Vagina (tissue), 2 donors: ENCODE data around the gene PDE4D. TPM values are rescaled to one million over a fixed set of nuclear protein-coding genes. Genes with fewer than 3 reads are reported as not detected.

Experiments
- DNase-seq, 2 donors: peaks; one replicate each; pipeline ENCODE4 v3.0.0-alpha.2; 2017; ENCODE audit errors: extremely low spot score in 2 of 2
- H3K27ac ChIP-seq: fragments of 200-600 bp; sonication (generic); one replicate; pipeline ENCODE4 v1.5.1; 2019
- H3K27me3 ChIP-seq: fragments of 200-600 bp; sonication (generic); one replicate; pipeline ENCODE4 v1.5.1; 2019
- H3K36me3 ChIP-seq, 2 donors: fragments of 200-600 bp; sonication (generic); one replicate each; pipeline ENCODE4 v1.5.1; 2017 to 2019
- H3K4me1 ChIP-seq: fragments of 200-600 bp; sonication (generic); one replicate; pipeline ENCODE4 v1.5.1; 2019
- H3K4me3 ChIP-seq, 2 donors: fragments of 200-600 bp; sonication (generic); 1 replicate in 1 of 2; 2 replicates in 1 of 2; pipeline ENCODE4 v1.5.1; 2016 to 2019
- H3K9me3 ChIP-seq: fragments of 200-600 bp; sonication (generic); one replicate; pipeline ENCODE4 v1.5.1; 2019
- POLR2A ChIP-seq, 2 donors: fragments of 450-650 bp; IDR thresholded peaks; one replicate each; pipeline ENCODE4 v1.6.1; 2017; ENCODE audit warnings: antibody characterized with exemption in 2 of 2, mild to moderate bottlenecking in 2 of 2, moderate library complexity in 2 of 2
- POLR2AphosphoS5 ChIP-seq, 2 donors: sonication (generic); formaldehyde crosslinking; IDR thresholded peaks; one replicate each; pipeline ENCODE4 v1.9.0; 2017; ENCODE audit warnings: antibody characterized with exemption in 2 of 2, mild to moderate bottlenecking in 2 of 2, low read depth in 1 of 2; ENCODE audit not compliant: insufficient read depth in 1 of 2
- intact Hi-C: fragments of 100-400 bp; cut with DNase I; formaldehyde crosslinking; loops from one replicate; pipeline ENCODE4 v1.15.1; 2023
- total RNA-seq: library from RNA; depleted of rRNA; stranded (reverse); fragments of >200 nt; gene quantifications from one replicate; pipeline ENCODE4 v1.2.3, GENCODE V29; 2016
- TF ChIP-seq, protein P1 (sequence below), 3 experiments: fragments of 450-650 bp in 2 of 3; fragments of 200-600 bp in 1 of 3; sonication (generic) in 1 of 3; IDR thresholded peaks; one replicate each; pipeline ENCODE4 v1.5.1; 2017 to 2019; ENCODE audit warnings: antibody characterized with exemption in 3 of 3, mild to moderate bottlenecking in 2 of 3, moderate library complexity in 2 of 3

Gene PDE4D
- total RNA-seq, 1 donor from 2014 or later = 86.9 TPM

DNA sequence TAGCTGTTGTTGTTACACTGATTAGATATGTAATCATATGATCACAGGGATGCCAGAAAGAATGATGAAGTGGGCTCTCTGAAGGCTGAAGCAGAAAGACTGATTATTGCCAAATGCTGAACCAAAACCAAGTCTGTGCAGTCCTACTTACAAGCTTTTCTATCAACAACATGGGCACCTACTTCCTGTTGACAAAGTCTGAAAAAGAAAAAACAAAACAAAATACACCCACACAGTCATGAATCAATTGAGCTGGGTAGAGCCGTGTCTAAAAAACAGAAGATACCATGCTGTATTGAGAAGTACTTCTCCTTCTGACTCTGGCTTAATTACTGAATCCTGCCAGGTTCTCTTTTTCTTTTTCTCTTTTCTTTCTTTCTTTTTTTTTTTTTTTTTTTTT lies 947.3 kb downstream of the PDE4D start:
- H3K9me3 ChIP-seq = no peaks in the 10 kb centered on the region

DNA sequence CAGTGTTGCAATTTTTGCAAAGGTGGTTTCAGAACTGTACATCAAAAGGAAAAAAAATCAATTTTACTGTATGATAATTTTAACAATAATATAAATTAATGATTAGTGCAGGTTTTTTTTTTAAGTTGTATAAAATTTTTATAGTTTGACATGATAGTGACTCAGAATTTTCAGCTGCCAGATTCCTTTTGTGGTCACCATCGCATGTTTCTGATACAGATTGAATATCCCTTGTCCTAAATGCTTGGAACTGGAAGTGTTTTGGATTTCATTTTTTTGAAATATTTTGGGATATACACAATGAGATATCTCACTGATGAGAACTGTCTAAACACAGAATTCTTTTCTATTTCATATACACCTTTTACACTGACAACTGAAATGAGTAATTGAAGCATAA lies 949.3 kb downstream of the PDE4D start:
- TF ChIP-seq POLR2AphosphoS5 (IDR thresholded peaks at IDR 0.05; ENCODE audit: insufficient read depth in 1 of 2, low read depth in 1 of 2) (no peak), POLR2A (IDR thresholded peaks at IDR 0.05) (no peak)
- TF ChIP-seq, protein P1, sequence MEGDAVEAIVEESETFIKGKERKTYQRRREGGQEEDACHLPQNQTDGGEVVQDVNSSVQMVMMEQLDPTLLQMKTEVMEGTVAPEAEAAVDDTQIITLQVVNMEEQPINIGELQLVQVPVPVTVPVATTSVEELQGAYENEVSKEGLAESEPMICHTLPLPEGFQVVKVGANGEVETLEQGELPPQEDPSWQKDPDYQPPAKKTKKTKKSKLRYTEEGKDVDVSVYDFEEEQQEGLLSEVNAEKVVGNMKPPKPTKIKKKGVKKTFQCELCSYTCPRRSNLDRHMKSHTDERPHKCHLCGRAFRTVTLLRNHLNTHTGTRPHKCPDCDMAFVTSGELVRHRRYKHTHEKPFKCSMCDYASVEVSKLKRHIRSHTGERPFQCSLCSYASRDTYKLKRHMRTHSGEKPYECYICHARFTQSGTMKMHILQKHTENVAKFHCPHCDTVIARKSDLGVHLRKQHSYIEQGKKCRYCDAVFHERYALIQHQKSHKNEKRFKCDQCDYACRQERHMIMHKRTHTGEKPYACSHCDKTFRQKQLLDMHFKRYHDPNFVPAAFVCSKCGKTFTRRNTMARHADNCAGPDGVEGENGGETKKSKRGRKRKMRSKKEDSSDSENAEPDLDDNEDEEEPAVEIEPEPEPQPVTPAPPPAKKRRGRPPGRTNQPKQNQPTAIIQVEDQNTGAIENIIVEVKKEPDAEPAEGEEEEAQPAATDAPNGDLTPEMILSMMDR (IDR thresholded peaks at IDR 0.05) = no peak
- H3K36me3 ChIP-seq = no peaks in the 10 kb centered on the region
- intact Hi-C loops = no loop called here

More for the DNA sequence above, 947.3 kb downstream of the PDE4D start:
- H3K36me3 ChIP-seq = no peaks in the 10 kb centered on the region
- no peak for TF ChIP-seq POLR2A (IDR thresholded peaks at IDR 0.05)
- no peak for TF ChIP-seq POLR2AphosphoS5 (IDR thresholded peaks at IDR 0.05; ENCODE audit: insufficient read depth in 1 of 2, low read depth in 1 of 2)
- TF ChIP-seq, protein P1 (IDR thresholded peaks at IDR 0.05) = no peak
- no peaks in the 10 kb centered on the region for H3K4me1 ChIP-seq
- intact Hi-C loops = no loop called here
- DNase-seq = no peak
- H3K27ac ChIP-seq = no peak overlapping the region
- H3K27me3 ChIP-seq = no peaks in the 10 kb centered on the region
- no peak overlapping the region for H3K4me3 ChIP-seq

DNA sequence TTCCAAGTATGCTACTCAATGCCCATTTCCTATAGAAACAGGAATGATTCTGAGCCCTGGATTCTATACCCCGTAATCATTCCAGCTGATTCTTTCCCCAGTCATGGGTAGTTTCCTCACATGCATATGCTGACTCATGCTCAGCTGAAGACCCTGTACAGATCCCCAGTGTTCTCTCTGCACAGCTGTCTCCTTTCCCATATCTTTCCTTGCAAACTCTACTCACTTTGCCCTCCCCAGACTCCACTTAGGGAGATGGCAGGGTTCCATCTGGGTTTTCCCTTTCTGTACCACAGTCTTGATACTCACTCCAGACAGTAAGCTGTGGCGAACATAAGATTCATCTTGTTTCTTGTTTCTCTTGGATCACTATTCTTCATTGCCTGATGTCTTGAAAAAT lies 953.1 kb downstream of the PDE4D start:
- no peak for TF ChIP-seq POLR2A (IDR thresholded peaks at IDR 0.05)
- TF ChIP-seq, protein P1 (IDR thresholded peaks at IDR 0.05) = no peak
- TF ChIP-seq POLR2AphosphoS5 (IDR thresholded peaks at IDR 0.05; ENCODE audit: insufficient read depth in 1 of 2, low read depth in 1 of 2) = no peak
- peak overlapping the region; percentile 13 for H3K27ac ChIP-seq
- no peak for DNase-seq
- H3K27me3 ChIP-seq = no peaks in the 10 kb centered on the region
- no peaks in the 10 kb centered on the region for H3K36me3 ChIP-seq
- no peaks in the 10 kb centered on the region for H3K4me1 ChIP-seq
- H3K9me3 ChIP-seq = no peaks in the 10 kb centered on the region
- intact Hi-C loops = no loop called here
- H3K4me3 ChIP-seq = no peak overlapping the region

More for the DNA sequence above, 949.3 kb downstream of the PDE4D start:
- Histone ChIP-seq H3K9me3 (no peaks in the 10 kb centered on the region), H3K27me3 (no peaks in the 10 kb centered on the region), H3K4me1 (no peaks in the 10 kb centered on the region), H3K4me3 (no peak overlapping the region), H3K27ac (no peak overlapping the region)
- no peak for DNase-seq

DNA sequence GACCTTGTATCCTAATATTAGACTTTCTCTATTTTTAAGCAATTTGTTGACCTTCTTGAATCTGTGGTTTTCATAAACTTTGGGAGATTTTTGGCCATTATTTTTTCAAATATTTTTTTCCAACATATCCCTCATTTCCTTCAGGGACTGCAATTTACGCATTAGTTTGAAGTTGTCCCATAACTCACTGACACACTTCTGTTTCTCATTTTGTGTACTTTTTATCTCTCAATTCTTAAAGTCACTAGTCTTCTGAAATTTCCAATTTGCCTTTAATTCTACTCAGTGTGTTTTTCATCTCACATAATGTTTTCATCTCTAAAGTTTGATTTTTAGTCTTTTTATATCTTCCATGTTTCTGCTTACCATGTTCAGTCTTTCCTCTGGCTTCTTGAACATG lies 953.9 kb downstream of the PDE4D start:
- H3K4me3 ChIP-seq = no peak overlapping the region
- TF ChIP-seq, protein P1 (IDR thresholded peaks at IDR 0.05) = no peak
- TF ChIP-seq POLR2A (IDR thresholded peaks at IDR 0.05) (no peak), POLR2AphosphoS5 (IDR thresholded peaks at IDR 0.05; ENCODE audit: insufficient read depth in 1 of 2, low read depth in 1 of 2) (no peak)
- no peak for DNase-seq
- no peaks in the 10 kb centered on the region for H3K9me3 ChIP-seq
- H3K4me1 ChIP-seq = no peaks in the 10 kb centered on the region
- H3K27ac ChIP-seq = no peak overlapping the region
- H3K36me3 ChIP-seq = no peaks in the 10 kb centered on the region
- intact Hi-C loops = no loop called here
- H3K27me3 ChIP-seq = no peaks in the 10 kb centered on the region

DNA sequence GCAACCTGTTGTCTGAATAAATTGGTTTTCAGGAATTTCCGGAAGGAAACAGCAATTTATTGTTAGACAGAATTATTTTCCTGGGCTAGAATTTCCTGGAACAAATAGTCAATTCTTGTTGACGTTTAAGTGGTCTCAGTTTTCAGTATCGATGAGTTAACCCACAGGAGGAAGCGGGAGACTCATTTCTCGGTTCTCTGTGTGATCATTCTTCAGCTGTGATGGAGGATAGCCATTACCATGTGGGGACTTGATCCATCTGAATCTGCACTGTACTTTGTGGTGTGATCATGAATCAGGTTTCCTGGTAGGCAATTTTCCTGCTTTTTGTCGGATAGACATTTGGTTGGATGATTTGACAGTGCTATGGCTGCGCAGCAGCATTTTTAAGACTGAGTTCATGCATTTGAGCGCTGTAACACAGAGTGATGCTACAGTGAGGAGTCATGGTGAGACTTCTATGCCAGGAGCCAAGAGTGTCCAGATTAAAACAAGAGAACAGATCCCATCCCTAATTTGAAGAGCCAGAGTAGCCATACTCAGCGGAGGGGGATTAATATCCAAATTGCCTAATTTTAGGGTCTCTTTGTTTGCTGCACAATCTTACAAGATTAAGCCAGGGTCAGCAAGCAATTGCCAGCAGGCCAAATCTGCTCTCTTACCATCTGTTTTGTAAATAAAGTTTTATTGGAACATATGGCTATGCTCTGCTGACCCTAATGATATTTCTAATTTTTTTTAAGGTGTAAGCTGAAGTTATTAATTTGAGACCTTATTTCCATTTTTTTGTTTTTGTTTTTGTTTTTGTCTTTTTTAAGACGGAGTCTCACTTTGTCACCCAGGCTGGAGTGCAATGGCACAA lies 954.7 kb downstream of the PDE4D start:
- intact Hi-C loops = no loop called here

More for the DNA sequence above, 954.7 kb downstream of the PDE4D start:
- no peaks in the 10 kb centered on the region for H3K9me3 ChIP-seq
- TF ChIP-seq, protein P1 (IDR thresholded peaks at IDR 0.05) = no peak
- no peak for TF ChIP-seq POLR2AphosphoS5 (IDR thresholded peaks at IDR 0.05; ENCODE audit: insufficient read depth in 1 of 2, low read depth in 1 of 2)
- TF ChIP-seq POLR2A (IDR thresholded peaks at IDR 0.05) = no peak
- no peaks in the 10 kb centered on the region for H3K36me3 ChIP-seq
- DNase-seq = no peak
- H3K27ac ChIP-seq = no peak overlapping the region
- no peak overlapping the region for H3K4me3 ChIP-seq
- no peaks in the 10 kb centered on the region for H3K27me3 ChIP-seq
- no peaks in the 10 kb centered on the region for H3K4me1 ChIP-seq
